Fibroblast of lung (primary cell): ENCODE results near the gene PAH. TPM values are rescaled to one million over a fixed set of nuclear protein-coding genes. Genes with fewer than 3 reads are reported as not detected.
"Not testable (repeated sequence)": the region's sequence is repeated elsewhere in the genome, so short reads cannot be mapped to it uniquely, and the experiment has no call there.

Source experiments
- DNase-seq, 2 donors: peaks; one replicate each; pipeline versions ENCODE4 v3.0.0 to v3.0.0-alpha.2; 2010; ENCODE audit warnings: low read depth in 2 of 2
- H2AFZ ChIP-seq: 2 replicates; pipeline ENCODE4 v1.5.1; 2012; ENCODE audit warnings: low read length, control low read depth, inconsistent platforms
- H3K27ac ChIP-seq: 2 replicates; pipeline ENCODE4 v1.5.1; 2011; ENCODE audit warnings: low read length, control low read depth; ENCODE audit not compliant: insufficient read depth
- H3K27me3 ChIP-seq: 2 replicates; pipeline ENCODE4 v1.5.1; 2011; ENCODE audit warnings: mild to moderate bottlenecking, low read length; ENCODE audit not compliant: control insufficient read depth, insufficient read depth
- H3K36me3 ChIP-seq: 2 replicates; pipeline ENCODE4 v1.5.1; 2011; ENCODE audit warnings: low read length; ENCODE audit not compliant: control insufficient read depth, insufficient read depth
- H3K4me1 ChIP-seq: 2 replicates; pipeline ENCODE4 v1.5.1; 2011; ENCODE audit warnings: low read length; ENCODE audit not compliant: control insufficient read depth, insufficient read depth; ENCODE audit errors: extremely low read depth
- H3K4me2 ChIP-seq: 2 replicates; pipeline ENCODE4 v1.5.1; 2011; ENCODE audit warnings: low read length, control low read depth; ENCODE audit not compliant: insufficient read depth; ENCODE audit errors: extremely low read depth
- H3K4me3 ChIP-seq, 4 experiments: fragments of 200-600 bp in 1 of 4; sonication (generic) in 1 of 4; replicated peaks in 1 of 4; 2 replicates each; pipeline ENCODE4 v1.5.1; 2011 to 2016; ENCODE audit warnings: low read length in 4 of 4, low read depth in 3 of 4, mild to moderate bottlenecking in 3 of 4, control low read depth in 2 of 4, inconsistent platforms in 1 of 4, mixed read lengths in 1 of 4; ENCODE audit not compliant: insufficient read depth in 1 of 4; ENCODE audit errors: control extremely low read depth in 1 of 4
- H3K79me2 ChIP-seq: 2 replicates; pipeline ENCODE4 v1.5.1; 2012; ENCODE audit warnings: mild to moderate bottlenecking, low read length, inconsistent platforms; ENCODE audit not compliant: control insufficient read depth, insufficient read depth
- H3K9ac ChIP-seq: 2 replicates; pipeline ENCODE4 v1.5.1; 2011; ENCODE audit warnings: mild to moderate bottlenecking, low read length, control low read depth; ENCODE audit not compliant: insufficient read depth
- H3K9me3 ChIP-seq: 2 replicates; pipeline ENCODE4 v1.5.1; 2012; ENCODE audit warnings: low read depth, low read length; ENCODE audit not compliant: control insufficient read depth, insufficient read depth
- H4K20me1 ChIP-seq: 2 replicates; pipeline ENCODE4 v1.5.1; 2011; ENCODE audit warnings: low read length; ENCODE audit not compliant: control insufficient read depth, insufficient read depth; ENCODE audit errors: extremely low read depth
- EZH2 ChIP-seq: IDR thresholded peaks from 2 replicates; pipeline ENCODE4 v1.5.1; 2012; ENCODE audit warnings: low read length, control low read depth, mild to moderate bottlenecking; ENCODE audit errors: missing control alignments
- polyA plus RNA-seq, 2 donors: library from polyadenylated mRNA; depleted of rRNA in 1 of 2; stranded (reverse) in 1 of 2; unstranded in 1 of 2; fragments of >200 nt; gene quantifications; 2 replicates each; pipeline ENCODE4 v1.2.1, GENCODE V29; 2011 to 2012; ENCODE audit warnings: missing spikeins in 1 of 2
- total RNA-seq: library from RNA; depleted of rRNA; stranded (reverse); fragments of >200 nt; gene quantifications from 2 replicates; pipeline ENCODE4 v1.2.1, GENCODE V29; 2014
- TF ChIP-seq, protein P1 (sequence below), 2 donors: IDR thresholded peaks in 1 of 2; conservative IDR thresholded peaks in 1 of 2; 1 replicate in 1 of 2; 2 replicates in 1 of 2; pipeline ENCODE4 v1.5.1; 2011 to 2012; ENCODE audit warnings: low read length in 2 of 2, control low read depth in 1 of 2, inconsistent platforms in 1 of 2, low read depth in 1 of 2, mild to moderate bottlenecking in 1 of 2

The PAH gene
- total and polyA plus RNA-seq, 2 donors (not counting 1 experiment from before 2014, with no cell fraction given): not detected

DNA sequence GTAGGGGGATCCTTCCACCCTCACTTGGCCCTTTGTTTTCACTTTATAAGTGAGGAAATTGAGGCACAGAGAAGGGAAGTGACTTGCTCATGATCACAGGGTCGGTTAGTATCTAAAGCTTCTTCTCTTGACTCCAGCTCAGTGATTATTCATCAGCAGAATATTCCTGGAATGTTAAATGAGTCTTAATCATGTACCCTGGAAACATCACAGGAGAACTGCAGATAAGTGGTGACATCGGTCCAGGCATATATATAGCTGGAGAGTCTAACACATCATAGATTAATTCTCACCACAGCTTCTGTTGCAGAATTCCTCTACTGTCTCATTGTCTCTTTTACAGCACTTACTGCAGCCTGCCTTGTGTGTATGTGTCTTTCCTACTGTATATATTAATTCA, 69.9 kb downstream of the PAH start:
- no peaks in the 10 kb centered on the region for H3K36me3 ChIP-seq
- H3K9me3 ChIP-seq: no peaks in the 10 kb centered on the region
- no peaks in the 10 kb centered on the region for H3K79me2 ChIP-seq
- no peak overlapping the region for H3K4me3 ChIP-seq
- no peaks in the 10 kb centered on the region for H3K27me3 ChIP-seq
- no peak for DNase-seq
- no peak overlapping the region for H3K27ac ChIP-seq
- H3K9ac ChIP-seq: no peak overlapping the region
- H4K20me1 ChIP-seq: no peaks in the 10 kb centered on the region
- no peak overlapping the region for H3K4me2 ChIP-seq
- no peaks in the 10 kb centered on the region for H3K4me1 ChIP-seq
- no peak for TF ChIP-seq EZH2
- TF ChIP-seq, protein P1, sequence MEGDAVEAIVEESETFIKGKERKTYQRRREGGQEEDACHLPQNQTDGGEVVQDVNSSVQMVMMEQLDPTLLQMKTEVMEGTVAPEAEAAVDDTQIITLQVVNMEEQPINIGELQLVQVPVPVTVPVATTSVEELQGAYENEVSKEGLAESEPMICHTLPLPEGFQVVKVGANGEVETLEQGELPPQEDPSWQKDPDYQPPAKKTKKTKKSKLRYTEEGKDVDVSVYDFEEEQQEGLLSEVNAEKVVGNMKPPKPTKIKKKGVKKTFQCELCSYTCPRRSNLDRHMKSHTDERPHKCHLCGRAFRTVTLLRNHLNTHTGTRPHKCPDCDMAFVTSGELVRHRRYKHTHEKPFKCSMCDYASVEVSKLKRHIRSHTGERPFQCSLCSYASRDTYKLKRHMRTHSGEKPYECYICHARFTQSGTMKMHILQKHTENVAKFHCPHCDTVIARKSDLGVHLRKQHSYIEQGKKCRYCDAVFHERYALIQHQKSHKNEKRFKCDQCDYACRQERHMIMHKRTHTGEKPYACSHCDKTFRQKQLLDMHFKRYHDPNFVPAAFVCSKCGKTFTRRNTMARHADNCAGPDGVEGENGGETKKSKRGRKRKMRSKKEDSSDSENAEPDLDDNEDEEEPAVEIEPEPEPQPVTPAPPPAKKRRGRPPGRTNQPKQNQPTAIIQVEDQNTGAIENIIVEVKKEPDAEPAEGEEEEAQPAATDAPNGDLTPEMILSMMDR (conservative IDR thresholded peaks at IDR 0.05 in 1 of 2, IDR thresholded peaks at IDR 0.05 in 1 of 2; ENCODE audit: low read depth in 1 of 2, low read length in 2 of 2): no peak
- no peak overlapping the region for H2AFZ ChIP-seq

DNA sequence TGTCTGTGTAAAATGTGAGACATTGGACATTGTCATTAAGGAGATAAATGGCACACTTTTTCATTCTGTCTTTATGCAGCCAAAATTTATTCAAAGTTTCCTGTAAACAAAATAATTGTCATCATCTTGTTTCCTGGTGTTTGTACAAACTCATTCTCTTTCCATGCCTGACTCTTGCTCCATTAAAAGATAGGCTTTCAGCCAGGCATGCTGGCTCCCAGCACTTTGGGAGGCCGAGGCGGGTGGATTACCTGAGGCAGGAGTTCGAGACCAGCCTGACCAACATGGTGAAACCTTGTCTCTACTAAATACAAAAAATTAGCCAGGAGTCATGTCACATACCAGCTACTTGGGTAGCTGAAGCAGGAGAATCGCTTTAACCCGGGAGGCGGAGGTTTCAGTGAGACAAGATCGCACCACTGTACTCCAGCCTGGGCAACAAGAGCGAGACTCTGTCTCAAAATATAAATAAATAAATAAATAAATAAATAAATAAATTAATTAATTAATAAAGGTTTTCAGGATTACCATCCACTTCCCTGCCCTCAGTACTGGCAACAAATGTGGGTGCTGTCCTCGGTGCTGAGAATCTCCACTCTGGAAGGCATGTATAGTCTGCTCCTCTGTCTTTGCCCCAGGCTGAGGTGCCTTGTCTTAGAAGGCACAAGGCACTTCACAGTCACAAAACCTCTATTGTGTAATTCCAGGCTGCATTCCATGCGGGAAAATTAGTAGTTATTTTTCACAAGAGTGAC, 83.2 kb downstream of the PAH start:
- H3K9ac ChIP-seq: no peak overlapping the region
- no peak overlapping the region for H2AFZ ChIP-seq
- H3K4me3 ChIP-seq: no peak overlapping the region
- DNase-seq: peak in 1 of 2 donors; percentile 2
- no peaks in the 10 kb centered on the region for H3K9me3 ChIP-seq
- no peak overlapping the region for H3K4me2 ChIP-seq
- no peak for TF ChIP-seq EZH2
- TF ChIP-seq, protein P1 (conservative IDR thresholded peaks at IDR 0.05 in 1 of 2, IDR thresholded peaks at IDR 0.05 in 1 of 2; ENCODE audit: low read depth in 1 of 2, low read length in 2 of 2): no peak
- no peaks in the 10 kb centered on the region for H4K20me1 ChIP-seq
- no peaks in the 10 kb centered on the region for H3K36me3 ChIP-seq
- H3K27me3 ChIP-seq: no peaks in the 10 kb centered on the region
- H3K27ac ChIP-seq: no peak overlapping the region
- no peaks in the 10 kb centered on the region for H3K4me1 ChIP-seq
- H3K79me2 ChIP-seq: no peaks in the 10 kb centered on the region

DNA sequence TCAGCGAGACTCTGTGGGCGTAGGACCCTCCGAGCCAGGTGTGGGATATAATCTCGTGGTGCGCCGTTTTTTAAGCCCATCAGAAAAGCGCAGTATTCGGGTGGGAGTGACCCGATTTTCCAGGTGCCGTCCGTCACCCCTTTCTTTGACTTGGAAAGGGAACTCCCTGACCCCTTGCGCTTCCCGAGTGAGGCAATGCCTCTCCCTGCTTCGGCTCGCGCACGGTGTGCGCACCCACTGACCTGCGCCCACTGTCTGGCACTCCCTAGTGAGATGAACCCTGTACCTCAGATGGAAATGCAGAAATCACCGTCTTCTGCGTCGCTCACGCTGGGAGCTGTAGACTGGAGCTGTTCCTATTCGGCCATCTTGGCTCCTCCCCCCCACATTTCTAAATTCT, 84.2 kb downstream of the PAH start:
- H3K4me3 ChIP-seq, H4K20me1 ChIP-seq, DNase-seq, H3K9me3 ChIP-seq, H3K4me2 ChIP-seq, H3K4me1 ChIP-seq, H3K27me3 ChIP-seq, H3K79me2 ChIP-seq, H3K27ac ChIP-seq, H3K36me3 ChIP-seq, H3K9ac ChIP-seq, H2AFZ ChIP-seq: not testable (repeated sequence)
